HCT116 (cell line): ENCODE data around the gene TERT. TPM values are rescaled to one million over a fixed set of nuclear protein-coding genes. Genes with fewer than 3 reads are reported as not detected.

Experiments used
- ATAC-seq: fragments of 200-7000 bp; cut with Tn5 transposase; 2 replicates; pipeline ENCODE4 v1.9.1; 2020; ENCODE audit warnings: mild to moderate bottlenecking, moderate library complexity
- BruUV-seq: library from RNA; stranded (reverse); fragments of 400-500 nt; replicated peaks from 2 replicates; lab custom pipeline; 2021; lab: Mats Ljungman, UMichigan
- CTCF ChIA-PET: fragments of 300-600 bp; sonication (Branson Sonifier 250); formaldehyde crosslinking; loops from one replicate; lab custom pipeline; 2021; ENCODE audit warnings: antibody characterized with exemption; lab: Charles Lee
- POLR2A ChIA-PET: fragments of 300-600, 350-600 bp; sonication (Branson Sonifier 250); formaldehyde crosslinking; loops from one replicate; lab custom pipeline; 2021; ENCODE audit warnings: antibody characterized with exemption; lab: Charles Lee
- RAD21 ChIA-PET, 2 experiments: fragments of 300-600 bp; sonication (Branson Sonifier 250); formaldehyde crosslinking; loops; one replicate each; lab custom pipeline; 2023; ENCODE audit warnings: low total read pairs in 2 of 2; ENCODE audit not compliant: uncharacterized antibody in 2 of 2, unreplicated experiment in 2 of 2, low non-redundant PET in 1 of 2; lab: Charles Lee
- DNase-seq: peaks from one replicate; pipeline ENCODE4 v3.0.0-alpha.2; 2010; ENCODE audit warnings: low read depth, low spot score
- H2AFZ ChIP-seq: fragments of 200-600 bp; shearing (Covaris generic), sonication (generic); 2 replicates; pipeline ENCODE4 v1.6.1; 2017; ENCODE audit warnings: low read depth, mixed run types, mixed read lengths, antibody characterized with exemption, low read length; ENCODE audit not compliant: poor library complexity, severe bottlenecking
- H3K27ac ChIP-seq: 2 replicates; pipeline ENCODE4 v1.5.1; 2012; ENCODE audit warnings: low read depth, low read length
- H3K27me3 ChIP-seq: fragments of 200-600 bp; sonication (generic); 2 replicates; pipeline ENCODE4 v1.6.1; 2016; ENCODE audit warnings: mixed run types, low read length, mixed read lengths; ENCODE audit not compliant: insufficient read depth
- H3K36me3 ChIP-seq, 2 experiments: fragments of 200-500 bp in 1 of 2; fragments of 200-600 bp in 1 of 2; sonication (Bioruptor generic) in 1 of 2; sonication (generic) in 1 of 2; 2 replicates each; pipeline versions ENCODE4 v1.5.1 to v1.6.1; 2014 to 2016; ENCODE audit warnings: low read length in 2 of 2, inconsistent platforms in 1 of 2, mixed read lengths in 1 of 2, mixed run types in 1 of 2; ENCODE audit not compliant: insufficient read depth in 2 of 2, control insufficient read depth in 1 of 2
- H3K4me1 ChIP-seq, 2 experiments: fragments of 200-600 bp in 1 of 2; sonication (generic) in 1 of 2; 2 replicates each; pipeline versions ENCODE4 v1.5.1 to v1.6.1; 2012 to 2017; ENCODE audit warnings: low read length in 2 of 2, inconsistent platforms in 1 of 2, mild to moderate bottlenecking in 1 of 2, mixed read lengths in 1 of 2, mixed run types in 1 of 2, moderate library complexity in 1 of 2; ENCODE audit not compliant: insufficient read depth in 2 of 2, control insufficient read depth in 1 of 2
- H3K4me2 ChIP-seq: fragments of 200-600 bp; sonication (generic); 2 replicates; pipeline ENCODE4 v1.6.1; 2017; ENCODE audit warnings: mixed run types, low read length, mixed read lengths
- H3K4me3 ChIP-seq, 2 experiments: fragments of 200-600 bp in 1 of 2; sonication (generic) in 1 of 2; replicated peaks in 1 of 2; 2 replicates each; pipeline ENCODE4 v1.5.1; 2011 to 2016; ENCODE audit warnings: low read length in 2 of 2, control low read depth in 1 of 2, low read depth in 1 of 2, mild to moderate bottlenecking in 1 of 2, mixed read lengths in 1 of 2, mixed run types in 1 of 2
- H3K79me2 ChIP-seq: fragments of 200-600 bp; sonication (generic); 2 replicates; pipeline ENCODE4 v1.6.1; 2017; ENCODE audit warnings: mild to moderate bottlenecking, mixed run types, low read length, moderate library complexity, mixed read lengths; ENCODE audit not compliant: insufficient read depth
- H3K9ac ChIP-seq: fragments of 200-600 bp; sonication (generic); 2 replicates; pipeline ENCODE4 v1.6.1; 2016; ENCODE audit warnings: low read length, mixed read lengths
- H3K9me2 ChIP-seq: fragments of 200-600 bp; sonication (generic), shearing (Covaris generic); 2 replicates; pipeline ENCODE4 v1.6.1; 2017; ENCODE audit warnings: mixed run types, mild to moderate bottlenecking, moderate library complexity; ENCODE audit not compliant: insufficient read depth
- H3K9me3 ChIP-seq, 2 experiments: fragments of 200-500 bp in 1 of 2; fragments of 200-600 bp in 1 of 2; sonication (Bioruptor generic) in 1 of 2; sonication (generic) in 1 of 2; 2 replicates each; pipeline ENCODE4 v1.6.1; 2014 to 2017; ENCODE audit warnings: low read length in 2 of 2, mixed read lengths in 2 of 2, inconsistent platforms in 1 of 2, low read depth in 1 of 2, mild to moderate bottlenecking in 1 of 2, mixed run types in 1 of 2, moderate library complexity in 1 of 2; ENCODE audit not compliant: control insufficient read depth in 1 of 2, insufficient read depth in 1 of 2
- H4K20me1 ChIP-seq: fragments of 200-600 bp; sonication (generic), shearing (Covaris generic); 2 replicates; pipeline ENCODE4 v1.6.1; 2017; ENCODE audit warnings: mixed run types, mild to moderate bottlenecking, moderate library complexity; ENCODE audit not compliant: insufficient read depth
- ATF3 ChIP-seq: IDR thresholded peaks from 2 replicates; pipeline ENCODE4 v1.6.1; 2012
- CBX3 ChIP-seq: IDR thresholded peaks from 2 replicates; pipeline ENCODE4 v1.6.1; 2012; ENCODE audit warnings: low read depth
- CEBPB ChIP-seq: IDR thresholded peaks from 2 replicates; pipeline ENCODE4 v1.6.1; 2012; ENCODE audit warnings: low read depth
- EGR1 ChIP-seq: IDR thresholded peaks from 2 replicates; pipeline ENCODE4 v1.6.1; 2012; ENCODE audit warnings: low read depth
- ELF1 ChIP-seq: IDR thresholded peaks from 2 replicates; pipeline ENCODE4 v1.6.1; 2012; ENCODE audit warnings: low read depth, borderline replicate concordance
- JUND ChIP-seq: IDR thresholded peaks from 2 replicates; pipeline ENCODE4 v1.6.1; 2012
- MAX ChIP-seq: IDR thresholded peaks from 2 replicates; pipeline ENCODE4 v1.6.1; 2012
- POLR2A ChIP-seq: IDR thresholded peaks from 2 replicates; pipeline ENCODE4 v1.7.0; 2011; ENCODE audit warnings: borderline replicate concordance; ENCODE audit not compliant: insufficient read depth, insufficient read length; ENCODE audit errors: extremely low read depth
- POLR2AphosphoS5 ChIP-seq: IDR thresholded peaks from 2 replicates; pipeline ENCODE4 v1.6.1; 2011; ENCODE audit warnings: mild to moderate bottlenecking, low read depth, low read length, moderate library complexity
- RAD21 ChIP-seq: IDR thresholded peaks from 2 replicates; pipeline ENCODE4 v1.6.1; 2012; ENCODE audit warnings: low read depth, mild to moderate bottlenecking
- REST ChIP-seq: IDR thresholded peaks from 2 replicates; pipeline ENCODE4 v1.6.1; 2012; ENCODE audit warnings: low read depth
- TCF7L2 ChIP-seq: IDR thresholded peaks from 2 replicates; pipeline ENCODE4 v1.7.0; 2011; ENCODE audit warnings: borderline replicate concordance, inconsistent platforms; ENCODE audit not compliant: insufficient read depth, insufficient read length; ENCODE audit errors: extremely low read depth
- ZBTB33 ChIP-seq: IDR thresholded peaks from 2 replicates; pipeline ENCODE4 v1.6.1; 2011; ENCODE audit warnings: mild to moderate bottlenecking, low read length, moderate library complexity; ENCODE audit not compliant: insufficient replicate concordance; ENCODE audit errors: extremely low read depth
- ZNF274 ChIP-seq: fragments of 200-500 bp; sonication (Bioruptor generic); IDR thresholded peaks from 2 replicates; pipeline ENCODE4 v1.6.1; 2014; ENCODE audit warnings: mild to moderate bottlenecking, low read depth, low read length, inconsistent platforms
- intact Hi-C: fragments of 100-400 bp; cut with micrococcal nuclease; formaldehyde crosslinking; loops from 2 replicates; pipeline ENCODE4 v1.10.0; 2022
- total RNA-seq: library from RNA; stranded (reverse); gene quantifications from one replicate; pipeline ENCODE4 v1.2.1, GENCODE V29; 2021; ENCODE audit not compliant: unreplicated experiment

TERT gene
- total RNA-seq, 1 experiment from 2014 or later: 6.9 TPM

- ATAC-seq (no peak), DNase-seq (no peak)
- ChIA-PET CTCF (no interaction called here), POLR2A (no interaction called here), RAD21 (no interaction called here)
- H3K9me2 ChIP-seq: no peaks in the 10 kb centered on the region
- H2AFZ ChIP-seq: no peak overlapping the region
- no TSS peak for BruUV-seq
- no peaks in the 10 kb centered on the region for H3K79me2 ChIP-seq
- H3K27me3 ChIP-seq: no peaks in the 10 kb centered on the region
- no peaks in the 10 kb centered on the region for H4K20me1 ChIP-seq
- no peaks in the 10 kb centered on the region for H3K36me3 ChIP-seq
- intact Hi-C loops: no loop called here
- H3K27ac ChIP-seq: no peak overlapping the region; the same call in 1 of the 2 replicates
- peaks cover 0 to 9% of the 10 kb centered on the region in 2 experiments; a peak in 1 of 4 replicates for H3K4me1 ChIP-seq
- H3K9me3 ChIP-seq: no peaks in the 10 kb centered on the region
- no peak overlapping the region for H3K9ac ChIP-seq
- no peak overlapping the region for H3K4me3 ChIP-seq
- H3K4me2 ChIP-seq: peak overlapping the region; percentile 74
- TF ChIP-seq POLR2A (no peak), JUND (no peak)
Observed at GRCh38 chr5:1293416-1294205, 1.3 kb downstream of the TERT start.

GRCh38 chr5:1292846-1293415 is 1.9 kb downstream of the TERT start:
- CTCF ChIA-PET: no interaction called here
- H3K79me2 ChIP-seq: no peaks in the 10 kb centered on the region
- no peak overlapping the region for H3K4me2 ChIP-seq
- RAD21 ChIA-PET: no interaction called here
- H3K9me2 ChIP-seq: no peaks in the 10 kb centered on the region
- no peak overlapping the region for H2AFZ ChIP-seq
- DNase-seq: no peak
- H3K36me3 ChIP-seq: no peaks in the 10 kb centered on the region
- intact Hi-C loops: no loop called here
- H3K27me3 ChIP-seq: no peaks in the 10 kb centered on the region
- no peak for ATAC-seq
- POLR2A ChIA-PET: no interaction called here
- H3K27ac ChIP-seq: no peak overlapping the region
- no TSS peak for BruUV-seq
- no peaks in the 10 kb centered on the region for H4K20me1 ChIP-seq
- peaks cover 0 to 9% of the 10 kb centered on the region in 2 experiments; a peak in 1 of 4 replicates for H3K4me1 ChIP-seq
- no peak overlapping the region for H3K4me3 ChIP-seq
- TF ChIP-seq ELF1 (no peak), EGR1 (no peak), POLR2AphosphoS5 (no peak), TCF7L2 (no peak), MAX (no peak), CEBPB (no peak), ZBTB33 (no peak), ATF3 (no peak), REST (no peak), RAD21 (no peak), ZNF274 (no peak), CBX3 (no peak)
- no peak overlapping the region for H3K9ac ChIP-seq
- no peaks in the 10 kb centered on the region for H3K9me3 ChIP-seq
